CD4-positive, alpha-beta T cell treated with Interleukin-15 for 4 hours (primary cell): ENCODE measurements around the gene NOD2.
A peak's percentile ranks its signal among the peaks of the same experiment; 100 is the strongest.

Experiments
- DNase-seq: peaks from one replicate; pipeline ENCODE4 v3.0.0-alpha.2; 2020; ENCODE audit warnings: low spot score

The NOD2 gene

GRCh38 chr16:50742576-50743200 is 49.3 kb downstream of the NOD2 start:
- peak; percentile 48 for DNase-seq

- DNase-seq: no peak
These were observed 50.3 kb downstream of the NOD2 start for GRCh38 chr16:50743581-50744225.

GRCh38 chr16:50744881-50745280 is 51.5 kb downstream of the NOD2 start:
- peak; percentile 44 for DNase-seq

- DNase-seq: no peak
These were observed 52.5 kb downstream of the NOD2 start for GRCh38 chr16:50745940-50746339.

GRCh38 chr16:50747207-50747956 is 54.0 kb downstream of the NOD2 start:
- DNase-seq: peak; percentile 74

GRCh38 chr16:50751528-50751927 is 58.1 kb downstream of the NOD2 start:
- no peak for DNase-seq

GRCh38 chr16:50752471-50753235 is 59.2 kb downstream of the NOD2 start:
- DNase-seq: peak; percentile 35

- no peak for DNase-seq
These were observed 63.1 kb downstream of the NOD2 start for GRCh38 chr16:50756473-50756872.

GRCh38 chr16:50761267-50761666 is 67.9 kb downstream of the NOD2 start:
- DNase-seq: no peak

GRCh38 chr16:50762241-50762640 is 68.8 kb downstream of the NOD2 start:
- no peak for DNase-seq

- no peak for DNase-seq
These were observed 69.8 kb downstream of the NOD2 start for GRCh38 chr16:50763211-50763610.

GRCh38 chr16:50765260-50765659 is 71.9 kb downstream of the NOD2 start:
- DNase-seq: no peak

GRCh38 chr16:50765861-50766260 is 72.5 kb downstream of the NOD2 start:
- DNase-seq: no peak

- DNase-seq: no peak
These were observed 73.8 kb downstream of the NOD2 start for GRCh38 chr16:50767197-50767596.

- no peak for DNase-seq
These were observed 78.0 kb downstream of the NOD2 start for GRCh38 chr16:50771366-50771765.

- no peak for DNase-seq
These were observed 81.0 kb downstream of the NOD2 start for GRCh38 chr16:50774405-50774804.

GRCh38 chr16:50774960-50775359 is 81.6 kb downstream of the NOD2 start:
- DNase-seq: no peak

GRCh38 chr16:50776037-50776436 is 82.6 kb downstream of the NOD2 start:
- no peak for DNase-seq

GRCh38 chr16:50778284-50779163 is 85.1 kb downstream of the NOD2 start:
- DNase-seq: no peak

GRCh38 chr16:50781043-50781442 is 87.6 kb downstream of the NOD2 start:
- peak; percentile 25 for DNase-seq

GRCh38 chr16:50781518-50781917 is 88.1 kb downstream of the NOD2 start:
- peak; percentile 29 for DNase-seq
